K562 (cell line): Measurements from ENCODE around the gene MRPL55. TPM values are rescaled to one million over a fixed set of nuclear protein-coding genes. Genes with fewer than 3 reads are reported as not detected.

Experiments used
- CHCHD3 ChIP-seq: fragments of 250-450 bp; sonication (Bioruptor Pico); IDR thresholded peaks from 2 replicates; pipeline ENCODE4 v2.1.2; 2022; ENCODE audit warnings: mild to moderate bottlenecking
- ETS2 ChIP-seq: IDR thresholded peaks from 2 replicates; pipeline ENCODE4 v1.6.1; 2016; ENCODE audit warnings: borderline replicate concordance, missing genetic modification characterization, mild to moderate bottlenecking, moderate library complexity, missing compliant biosample characterization; ENCODE audit not compliant: poor library complexity, severe bottlenecking
- KDM4B ChIP-seq, 2 experiments: fragments of 450-650 bp in 1 of 2; sonication (generic) in 1 of 2; IDR thresholded peaks; 2 replicates each; pipeline ENCODE4 v1.6.1; 2016 to 2017; ENCODE audit warnings: borderline replicate concordance in 2 of 2, antibody characterized with exemption in 1 of 2, low read depth in 1 of 2, mild to moderate bottlenecking in 1 of 2
- LARP7 ChIP-seq: fragments of 450-650 bp; IDR thresholded peaks from 2 replicates; pipeline ENCODE4 v1.6.1; 2016
- MAFF ChIP-seq: IDR thresholded peaks from 2 replicates; pipeline ENCODE4 v1.6.1; 2012; ENCODE audit warnings: low read length, improper control_type of control experiment
- NFIX ChIP-seq: fragments of 250-450 bp; sonication (Bioruptor Pico); IDR thresholded peaks from 2 replicates; pipeline ENCODE4 v1.4.0; 2020; ENCODE audit warnings: low read depth, mild to moderate bottlenecking, moderate library complexity
- RBM22 ChIP-seq: fragments of 200-400 bp; formaldehyde crosslinking; IDR thresholded peaks from 2 replicates; pipeline ENCODE4 v1.6.1; 2018; ENCODE audit warnings: low read length, low read depth; ENCODE audit not compliant: poor library complexity, severe bottlenecking
- SRSF1 ChIP-seq: fragments of 200-400 bp; formaldehyde crosslinking; IDR thresholded peaks from 2 replicates; pipeline ENCODE4 v1.6.1; 2017; ENCODE audit warnings: mild to moderate bottlenecking, low read depth, low read length, moderate library complexity
- ZNF778 ChIP-seq: fragments of 450-650 bp; formaldehyde crosslinking; IDR thresholded peaks from 2 replicates; pipeline ENCODE4 v1.4.0; 2020; ENCODE audit warnings: mild to moderate bottlenecking, moderate library complexity
- polyA plus RNA-seq, 8 experiments: library from polyadenylated mRNA; depleted of rRNA in 4 of 8; stranded (reverse) in 5 of 8; unstranded in 3 of 8; fragments of >200 nt; fragmentation: Nextera tagmentation in 2 of 8; fragmentation: Illumina TruSeq in 1 of 8; extraction: Ambion mirVana in 2 of 8; extraction: Trizol in 1 of 8; gene quantifications; 2 replicates each; pipeline versions ENCODE4 v1.2.1 to v1.2.3, GENCODE V29; 2011 to 2014; ENCODE audit warnings: inconsistent platforms in 1 of 8, missing spikeins in 1 of 8
- total RNA-seq, 7 experiments: library from RNA; depleted of rRNA in 6 of 7; stranded (reverse); fragments of >200 nt in 6 of 7; fragmentation: Illumina TruSeq in 2 of 7; extraction: Trizol in 2 of 7; gene quantifications; 2 replicates each; pipeline versions ENCODE4 v1.2.1 to v1.2.3, GENCODE V29; 2011 to 2021; ENCODE audit warnings: low replicate concordance in 1 of 7
- TF ChIP-seq, protein P1 (sequence below): fragments of 450-650 bp; IDR thresholded peaks from 2 replicates; pipeline ENCODE4 v1.7.0; 2016; ENCODE audit warnings: borderline replicate concordance
- TF ChIP-seq, protein P2 (sequence below): fragments of 450-650 bp; IDR thresholded peaks from 2 replicates; pipeline ENCODE4 v1.6.1; 2016; ENCODE audit warnings: low read depth
- TF ChIP-seq, protein P3 (sequence below), 2 experiments: IDR thresholded peaks in 1 of 2; conservative IDR thresholded peaks in 1 of 2; 2 replicates each; pipeline ENCODE4 v1.6.1; 2016; ENCODE audit warnings: low read depth in 2 of 2, mild to moderate bottlenecking in 1 of 2, missing compliant biosample characterization in 1 of 2, missing genetic modification characterization in 1 of 2, moderate library complexity in 1 of 2

MRPL55 gene
- total and polyA plus RNA-seq, 9 of the 15 experiments (the other 6 are each of a cell fraction or from before 2014, with no cell fraction given) = 34.9 to 228 (median 81.0) TPM

DNA sequence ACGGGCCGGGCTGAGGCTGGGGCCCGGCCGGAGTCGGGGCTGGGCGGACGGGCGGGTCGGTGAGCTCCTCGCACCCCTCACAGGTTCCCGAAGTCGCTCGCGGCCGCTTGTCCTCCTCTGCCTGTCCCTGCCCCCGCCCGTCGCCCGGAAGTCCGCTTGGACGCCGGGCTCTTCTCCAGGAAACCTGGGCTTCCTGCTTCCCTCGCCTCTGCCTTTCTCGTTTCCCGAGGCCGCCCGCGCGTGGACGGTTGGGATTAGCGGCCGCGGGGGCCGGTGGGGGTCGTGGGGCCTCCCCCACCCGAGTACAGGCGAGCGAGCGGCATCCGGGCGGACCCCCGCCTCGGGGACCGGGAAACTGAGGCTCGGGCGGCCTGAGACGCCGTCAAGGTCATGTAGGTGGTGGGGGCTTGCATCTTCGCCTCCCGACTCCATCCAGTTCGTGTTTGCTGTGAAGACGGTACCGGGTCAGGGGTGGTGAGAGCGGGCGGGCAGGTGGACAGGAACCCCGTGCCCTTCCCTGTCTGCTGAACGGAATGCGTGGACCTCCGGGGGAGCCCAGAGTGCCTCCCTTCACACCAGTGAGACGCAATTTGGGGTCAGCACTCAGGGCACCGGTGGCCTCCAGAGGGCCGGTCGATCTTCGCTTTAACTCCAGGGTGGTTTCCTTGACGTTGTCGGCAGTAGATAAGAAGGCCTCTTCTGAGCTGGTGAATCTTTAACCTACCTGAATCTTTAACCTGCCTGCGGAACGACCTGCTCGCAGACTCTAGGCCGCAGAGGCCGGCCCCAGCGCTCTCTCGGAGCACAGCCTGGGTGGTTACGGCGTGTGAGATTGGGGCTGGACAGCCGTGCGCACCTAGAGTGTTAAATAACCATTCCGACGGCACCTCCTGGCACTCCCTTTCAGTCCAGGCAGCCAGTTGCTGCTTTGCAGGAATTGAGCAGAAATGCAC is 25.9 kb downstream of the MRPL55 start (continued):
- TF ChIP-seq, protein P1, sequence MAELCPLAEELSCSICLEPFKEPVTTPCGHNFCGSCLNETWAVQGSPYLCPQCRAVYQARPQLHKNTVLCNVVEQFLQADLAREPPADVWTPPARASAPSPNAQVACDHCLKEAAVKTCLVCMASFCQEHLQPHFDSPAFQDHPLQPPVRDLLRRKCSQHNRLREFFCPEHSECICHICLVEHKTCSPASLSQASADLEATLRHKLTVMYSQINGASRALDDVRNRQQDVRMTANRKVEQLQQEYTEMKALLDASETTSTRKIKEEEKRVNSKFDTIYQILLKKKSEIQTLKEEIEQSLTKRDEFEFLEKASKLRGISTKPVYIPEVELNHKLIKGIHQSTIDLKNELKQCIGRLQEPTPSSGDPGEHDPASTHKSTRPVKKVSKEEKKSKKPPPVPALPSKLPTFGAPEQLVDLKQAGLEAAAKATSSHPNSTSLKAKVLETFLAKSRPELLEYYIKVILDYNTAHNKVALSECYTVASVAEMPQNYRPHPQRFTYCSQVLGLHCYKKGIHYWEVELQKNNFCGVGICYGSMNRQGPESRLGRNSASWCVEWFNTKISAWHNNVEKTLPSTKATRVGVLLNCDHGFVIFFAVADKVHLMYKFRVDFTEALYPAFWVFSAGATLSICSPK = no peak
- no peak for TF ChIP-seq ZNF778
- no peak for TF ChIP-seq SRSF1
- TF ChIP-seq, protein P2, sequence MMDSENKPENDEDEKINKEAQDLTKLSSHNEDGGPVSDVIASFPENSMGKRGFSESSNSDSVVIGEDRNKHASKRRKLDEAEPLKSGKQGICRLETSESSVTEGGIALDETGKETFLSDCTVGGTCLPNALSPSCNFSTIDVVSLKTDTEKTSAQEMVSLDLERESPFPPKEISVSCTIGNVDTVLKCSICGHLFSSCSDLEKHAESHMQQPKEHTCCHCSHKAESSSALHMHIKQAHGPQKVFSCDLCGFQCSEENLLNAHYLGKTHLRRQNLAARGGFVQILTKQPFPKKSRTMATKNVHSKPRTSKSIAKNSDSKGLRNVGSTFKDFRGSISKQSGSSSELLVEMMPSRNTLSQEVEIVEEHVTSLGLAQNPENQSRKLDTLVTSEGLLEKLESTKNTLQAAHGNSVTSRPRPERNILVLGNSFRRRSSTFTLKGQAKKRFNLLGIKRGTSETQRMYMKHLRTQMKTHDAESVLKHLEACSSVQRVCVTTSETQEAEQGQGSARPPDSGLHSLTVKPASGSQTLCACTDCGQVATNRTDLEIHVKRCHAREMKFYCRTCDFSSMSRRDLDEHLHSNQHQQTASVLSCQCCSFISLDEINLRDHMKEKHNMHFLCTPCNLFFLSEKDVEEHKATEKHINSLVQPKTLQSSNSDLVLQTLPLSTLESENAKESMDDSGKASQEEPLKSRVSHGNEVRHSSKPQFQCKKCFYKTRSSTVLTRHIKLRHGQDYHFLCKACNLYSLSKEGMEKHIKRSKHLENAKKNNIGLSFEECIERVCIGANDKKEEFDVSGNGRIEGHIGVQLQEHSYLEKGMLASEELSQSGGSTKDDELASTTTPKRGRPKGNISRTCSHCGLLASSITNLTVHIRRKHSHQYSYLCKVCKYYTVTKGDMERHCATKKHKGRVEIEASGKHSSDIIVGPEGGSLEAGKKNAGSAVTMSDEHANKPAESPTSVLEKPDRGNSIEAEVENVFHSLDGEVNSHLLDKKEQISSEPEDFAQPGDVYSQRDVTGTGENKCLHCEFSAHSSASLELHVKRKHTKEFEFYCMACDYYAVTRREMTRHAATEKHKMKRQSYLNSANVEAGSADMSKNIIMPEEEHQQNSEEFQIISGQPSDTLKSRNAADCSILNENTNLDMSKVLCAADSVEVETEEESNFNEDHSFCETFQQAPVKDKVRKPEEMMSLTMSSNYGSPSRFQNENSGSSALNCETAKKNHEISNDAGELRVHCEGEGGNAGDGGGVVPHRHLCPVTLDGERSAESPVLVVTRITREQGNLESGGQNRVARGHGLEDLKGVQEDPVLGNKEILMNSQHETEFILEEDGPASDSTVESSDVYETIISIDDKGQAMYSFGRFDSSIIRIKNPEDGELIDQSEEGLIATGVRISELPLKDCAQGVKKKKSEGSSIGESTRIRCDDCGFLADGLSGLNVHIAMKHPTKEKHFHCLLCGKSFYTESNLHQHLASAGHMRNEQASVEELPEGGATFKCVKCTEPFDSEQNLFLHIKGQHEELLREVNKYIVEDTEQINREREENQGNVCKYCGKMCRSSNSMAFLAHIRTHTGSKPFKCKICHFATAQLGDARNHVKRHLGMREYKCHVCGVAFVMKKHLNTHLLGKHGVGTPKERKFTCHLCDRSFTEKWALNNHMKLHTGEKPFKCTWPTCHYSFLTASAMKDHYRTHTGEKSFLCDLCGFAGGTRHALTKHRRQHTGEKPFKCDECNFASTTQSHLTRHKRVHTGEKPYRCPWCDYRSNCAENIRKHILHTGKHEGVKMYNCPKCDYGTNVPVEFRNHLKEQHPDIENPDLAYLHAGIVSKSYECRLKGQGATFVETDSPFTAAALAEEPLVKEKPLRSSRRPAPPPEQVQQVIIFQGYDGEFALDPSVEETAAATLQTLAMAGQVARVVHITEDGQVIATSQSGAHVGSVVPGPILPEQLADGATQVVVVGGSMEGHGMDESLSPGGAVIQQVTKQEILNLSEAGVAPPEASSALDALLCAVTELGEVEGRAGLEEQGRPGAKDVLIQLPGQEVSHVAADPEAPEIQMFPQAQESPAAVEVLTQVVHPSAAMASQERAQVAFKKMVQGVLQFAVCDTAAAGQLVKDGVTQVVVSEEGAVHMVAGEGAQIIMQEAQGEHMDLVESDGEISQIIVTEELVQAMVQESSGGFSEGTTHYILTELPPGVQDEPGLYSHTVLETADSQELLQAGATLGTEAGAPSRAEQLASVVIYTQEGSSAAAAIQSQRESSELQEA = no peak
- TF ChIP-seq NFIX (CRISPR knock-in tag) = no peak
- TF ChIP-seq, protein P3, sequence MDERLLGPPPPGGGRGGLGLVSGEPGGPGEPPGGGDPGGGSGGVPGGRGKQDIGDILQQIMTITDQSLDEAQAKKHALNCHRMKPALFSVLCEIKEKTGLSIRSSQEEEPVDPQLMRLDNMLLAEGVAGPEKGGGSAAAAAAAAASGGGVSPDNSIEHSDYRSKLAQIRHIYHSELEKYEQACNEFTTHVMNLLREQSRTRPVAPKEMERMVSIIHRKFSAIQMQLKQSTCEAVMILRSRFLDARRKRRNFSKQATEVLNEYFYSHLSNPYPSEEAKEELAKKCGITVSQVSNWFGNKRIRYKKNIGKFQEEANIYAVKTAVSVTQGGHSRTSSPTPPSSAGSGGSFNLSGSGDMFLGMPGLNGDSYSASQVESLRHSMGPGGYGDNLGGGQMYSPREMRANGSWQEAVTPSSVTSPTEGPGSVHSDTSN (CRISPR knock-in tag; IDR thresholded peaks at IDR 0.05; ENCODE audit: low read depth) = no peak; the same call in 1 of the 2 replicates
- TF ChIP-seq, protein P3 (tag; conservative IDR thresholded peaks at IDR 0.05; ENCODE audit: low read depth) = no peak
- no peak for TF ChIP-seq MAFF
- no peak for TF ChIP-seq ETS2 (tag)
- TF ChIP-seq KDM4B (IDR thresholded peaks at IDR 0.05; ENCODE audit: borderline replicate concordance in 2 of 2, low read depth in 1 of 2) = no peak; a peak in 1 of 4 replicates
- no peak for TF ChIP-seq LARP7
- TF ChIP-seq RBM22 = peak; percentile 80
- TF ChIP-seq CHCHD3 (CRISPR knock-in tag) = no peak
